Measurements from ENCODE around the gene STARD3. TPM values are rescaled to one million over a fixed set of nuclear protein-coding genes. Genes with fewer than 3 reads are reported as not detected.

Gene STARD3
- total and polyA plus RNA-seq, 2 of the 13 experiments (the other 11 are each of a cell fraction or from before 2014, with no cell fraction given), result 34.6 to 100 TPM

DNA sequence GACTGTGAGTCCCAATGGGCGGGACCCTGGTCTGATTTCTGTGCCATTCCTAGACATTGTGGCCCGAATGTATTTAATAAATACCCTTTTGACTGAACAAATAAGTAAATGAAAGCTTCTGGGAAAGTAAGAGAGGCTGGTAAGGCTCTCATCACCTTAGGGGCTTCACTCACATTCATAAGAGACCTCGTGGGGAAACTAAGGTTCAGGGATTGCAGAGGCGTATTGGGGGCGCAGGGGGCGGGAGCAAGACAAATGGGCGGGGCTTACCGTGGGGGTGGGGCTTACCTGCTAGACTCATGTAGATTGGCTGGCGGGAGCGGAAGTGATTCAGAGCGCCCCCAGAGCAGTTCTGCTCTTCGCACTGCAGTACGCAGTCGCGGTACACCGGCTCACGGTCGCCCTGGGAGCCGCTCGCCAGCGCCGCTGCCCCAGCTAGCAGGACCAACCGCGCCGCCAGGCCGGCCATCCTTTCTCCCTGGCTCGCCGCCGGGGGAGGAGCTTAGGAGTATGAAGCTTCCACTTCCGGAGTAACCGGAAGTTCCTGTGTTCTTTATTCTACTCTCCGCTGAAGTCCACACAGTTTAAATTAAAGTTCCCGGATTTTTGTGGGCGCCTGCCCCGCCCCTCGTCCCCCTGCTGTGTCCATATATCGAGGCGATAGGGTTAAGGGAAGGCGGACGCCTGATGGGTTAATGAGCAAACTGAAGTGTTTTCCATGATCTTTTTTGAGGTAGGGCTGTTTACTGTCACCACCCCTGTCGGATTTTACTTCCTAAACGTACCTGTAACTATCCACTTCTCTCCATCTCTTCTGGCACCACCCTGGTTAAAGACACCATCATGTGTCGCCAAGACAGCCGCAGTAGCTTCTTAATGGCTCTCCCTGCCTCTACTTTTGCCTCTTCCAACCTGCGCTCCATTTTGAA, 50.9 kb downstream of the STARD3 start, which contains the start of gene PGAP3 (continued):
- TF ChIP-seq, protein P1, sequence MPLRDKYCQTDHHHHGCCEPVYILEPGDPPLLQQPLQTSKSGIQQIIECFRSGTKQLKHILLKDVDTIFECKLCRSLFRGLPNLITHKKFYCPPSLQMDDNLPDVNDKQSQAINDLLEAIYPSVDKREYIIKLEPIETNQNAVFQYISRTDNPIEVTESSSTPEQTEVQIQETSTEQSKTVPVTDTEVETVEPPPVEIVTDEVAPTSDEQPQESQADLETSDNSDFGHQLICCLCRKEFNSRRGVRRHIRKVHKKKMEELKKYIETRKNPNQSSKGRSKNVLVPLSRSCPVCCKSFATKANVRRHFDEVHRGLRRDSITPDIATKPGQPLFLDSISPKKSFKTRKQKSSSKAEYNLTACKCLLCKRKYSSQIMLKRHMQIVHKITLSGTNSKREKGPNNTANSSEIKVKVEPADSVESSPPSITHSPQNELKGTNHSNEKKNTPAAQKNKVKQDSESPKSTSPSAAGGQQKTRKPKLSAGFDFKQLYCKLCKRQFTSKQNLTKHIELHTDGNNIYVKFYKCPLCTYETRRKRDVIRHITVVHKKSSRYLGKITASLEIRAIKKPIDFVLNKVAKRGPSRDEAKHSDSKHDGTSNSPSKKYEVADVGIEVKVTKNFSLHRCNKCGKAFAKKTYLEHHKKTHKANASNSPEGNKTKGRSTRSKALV (CRISPR knock-in tag; IDR thresholded peaks at IDR 0.05), result no peak; the same call in 1 of the 2 replicates
- TF ChIP-seq CREBL2 (CRISPR knock-in tag; IDR thresholded peaks at IDR 0.05; ENCODE audit: borderline replicate concordance) (no peak), TEAD2 (CRISPR knock-in tag; IDR thresholded peaks at IDR 0.05) (peak; percentile 67; the same call in 1 of the 2 replicates), ZNF275 (CRISPR knock-in tag; IDR thresholded peaks at IDR 0.05; ENCODE audit: borderline replicate concordance) (no peak), ZNF563 (CRISPR knock-in tag; IDR thresholded peaks at IDR 0.05) (peak; percentile 80), ZMYM3 (CRISPR knock-in tag; IDR thresholded peaks at IDR 0.05) (no peak), ZBTB38 (CRISPR knock-in tag; IDR thresholded peaks at IDR 0.05) (peak; percentile 70; the same call in 1 of the 2 replicates), NFYB (CRISPR knock-in tag; IDR thresholded peaks at IDR 0.05) (peak; percentile 79), JARID2 (CRISPR knock-in tag; IDR thresholded peaks at IDR 0.05; ENCODE audit: insufficient replicate concordance) (peak; percentile 87), STAT5B (CRISPR knock-in tag; IDR thresholded peaks at IDR 0.05) (no peak), ISX (CRISPR knock-in tag; conservative IDR thresholded peaks at IDR 0.05) (no peak), ZXDC (CRISPR knock-in tag; IDR thresholded peaks at IDR 0.05) (0 out of 2 replicates have a peak, but pooled peaks have one; percentile 32), ZNF468 (CRISPR knock-in tag; IDR thresholded peaks at IDR 0.05) (no peak), IRF9 (CRISPR knock-in tag; IDR thresholded peaks at IDR 0.05; ENCODE audit: borderline replicate concordance) (peak; percentile 78; the same call in 1 of the 2 replicates), KAT8 (CRISPR knock-in tag; IDR thresholded peaks at IDR 0.05) (peak; percentile 99), IKZF5 (CRISPR knock-in tag; IDR thresholded peaks at IDR 0.05) (peak; percentile 85)
- TF ChIP-seq, protein P2, sequence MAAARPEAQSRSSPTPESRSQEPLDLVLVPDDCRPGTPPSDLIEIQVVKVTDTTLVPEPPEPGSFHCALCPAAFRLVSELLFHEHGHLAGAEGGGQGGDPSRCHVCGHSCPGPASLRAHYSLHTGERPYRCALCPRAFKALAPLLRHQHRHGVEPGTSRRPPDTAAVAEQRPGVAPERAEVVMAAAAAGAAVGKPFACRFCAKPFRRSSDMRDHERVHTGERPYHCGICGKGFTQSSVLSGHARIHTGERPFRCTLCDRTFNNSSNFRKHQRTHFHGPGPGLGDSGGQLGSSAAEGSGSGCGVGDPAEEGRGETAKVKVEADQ (CRISPR knock-in tag; IDR thresholded peaks at IDR 0.05; ENCODE audit: borderline replicate concordance), result no peak

Data from HepG2 (cell line).